ENCODE data around the gene UBR7. TPM values are rescaled to one million over a fixed set of nuclear protein-coding genes. Genes with fewer than 3 reads are reported as not detected.

Gene UBR7
- total and polyA plus RNA-seq, 2 donors from 2014 or later = 14.3 to 23.6 TPM

GRCh38 chr14:93268406-93268805, 61.4 kb downstream of the UBR7 start:
- FAIRE-seq (no peak), DNase-seq (no peak)
- Histone ChIP-seq H3K9me3 (ENCODE audit: control insufficient read depth in 2 of 3, insufficient read depth in 1 of 3, low read length in 3 of 3) (no peaks in the 10 kb centered on the region), H3K9ac (ENCODE audit: low read length in 3 of 3) (no peak overlapping the region), H3K27me3 (ENCODE audit: control insufficient read depth, insufficient read depth, low read length) (no peaks in the 10 kb centered on the region), H3K4me3 (ENCODE audit: low read length in 3 of 3) (no peak overlapping the region), H3K36me3 (ENCODE audit: control insufficient read depth in 2 of 3, insufficient read depth in 3 of 3, low read length in 3 of 3) (peaks cover 0 to 4% (median 3%) of the 10 kb centered on the region in 3 donors), H3K4me1 (ENCODE audit: control insufficient read depth in 2 of 3, insufficient read depth in 2 of 3, low read depth in 1 of 3, low read length in 3 of 3) (peaks cover 0 to 3% (median 2%) of the 10 kb centered on the region in 3 donors), H3K27ac (ENCODE audit: low read depth in 2 of 2, low read length in 2 of 2) (no peak overlapping the region)
- intact Hi-C loops (cut with DNase I) = no loop called here
- TF ChIP-seq, protein P1, sequence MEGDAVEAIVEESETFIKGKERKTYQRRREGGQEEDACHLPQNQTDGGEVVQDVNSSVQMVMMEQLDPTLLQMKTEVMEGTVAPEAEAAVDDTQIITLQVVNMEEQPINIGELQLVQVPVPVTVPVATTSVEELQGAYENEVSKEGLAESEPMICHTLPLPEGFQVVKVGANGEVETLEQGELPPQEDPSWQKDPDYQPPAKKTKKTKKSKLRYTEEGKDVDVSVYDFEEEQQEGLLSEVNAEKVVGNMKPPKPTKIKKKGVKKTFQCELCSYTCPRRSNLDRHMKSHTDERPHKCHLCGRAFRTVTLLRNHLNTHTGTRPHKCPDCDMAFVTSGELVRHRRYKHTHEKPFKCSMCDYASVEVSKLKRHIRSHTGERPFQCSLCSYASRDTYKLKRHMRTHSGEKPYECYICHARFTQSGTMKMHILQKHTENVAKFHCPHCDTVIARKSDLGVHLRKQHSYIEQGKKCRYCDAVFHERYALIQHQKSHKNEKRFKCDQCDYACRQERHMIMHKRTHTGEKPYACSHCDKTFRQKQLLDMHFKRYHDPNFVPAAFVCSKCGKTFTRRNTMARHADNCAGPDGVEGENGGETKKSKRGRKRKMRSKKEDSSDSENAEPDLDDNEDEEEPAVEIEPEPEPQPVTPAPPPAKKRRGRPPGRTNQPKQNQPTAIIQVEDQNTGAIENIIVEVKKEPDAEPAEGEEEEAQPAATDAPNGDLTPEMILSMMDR (IDR thresholded peaks at IDR 0.05; ENCODE audit: borderline replicate concordance, extremely low read depth, insufficient read depth) = no peak

- intact Hi-C loops (cut with DNase I) = no loop called here
- no peak overlapping the region for H3K27ac ChIP-seq (ENCODE audit: low read depth in 2 of 2, low read length in 2 of 2)
- no peak overlapping the region for H3K4me3 ChIP-seq (ENCODE audit: low read length in 3 of 3)
- DNase-seq (no peak), FAIRE-seq (no peak)
- H3K4me1 ChIP-seq (ENCODE audit: control insufficient read depth in 2 of 3, insufficient read depth in 2 of 3, low read depth in 1 of 3, low read length in 3 of 3) = peaks cover 0 to 3% (median 3%) of the 10 kb centered on the region in 3 donors
- H3K36me3 ChIP-seq (ENCODE audit: control insufficient read depth in 2 of 3, insufficient read depth in 3 of 3, low read length in 3 of 3) = no peaks in the 10 kb centered on the region
- TF ChIP-seq, protein P1 (IDR thresholded peaks at IDR 0.05; ENCODE audit: borderline replicate concordance, extremely low read depth, insufficient read depth) = no peak
- H3K9me3 ChIP-seq (ENCODE audit: control insufficient read depth in 2 of 3, insufficient read depth in 1 of 3, low read length in 3 of 3) = no peaks in the 10 kb centered on the region
- H3K27me3 ChIP-seq (ENCODE audit: control insufficient read depth, insufficient read depth, low read length) = no peaks in the 10 kb centered on the region
- H3K9ac ChIP-seq (ENCODE audit: low read length in 3 of 3) = no peak overlapping the region
Observed at GRCh38 chr14:93269341-93270068, 62.4 kb downstream of the UBR7 start.

GRCh38 chr14:93271111-93271510, 64.1 kb downstream of the UBR7 start:
- Histone ChIP-seq H3K4me1 (ENCODE audit: control insufficient read depth in 2 of 3, insufficient read depth in 2 of 3, low read depth in 1 of 3, low read length in 3 of 3) (peaks cover 0 to 8% (median 6%) of the 10 kb centered on the region in 3 donors), H3K9ac (ENCODE audit: low read length in 3 of 3) (no peak overlapping the region), H3K27me3 (ENCODE audit: control insufficient read depth, insufficient read depth, low read length) (no peaks in the 10 kb centered on the region), H3K9me3 (ENCODE audit: control insufficient read depth in 2 of 3, insufficient read depth in 1 of 3, low read length in 3 of 3) (no peaks in the 10 kb centered on the region), H3K27ac (ENCODE audit: low read depth in 2 of 2, low read length in 2 of 2) (no peak overlapping the region), H3K4me3 (ENCODE audit: low read length in 3 of 3) (no peak overlapping the region), H3K36me3 (ENCODE audit: control insufficient read depth in 2 of 3, insufficient read depth in 3 of 3, low read length in 3 of 3) (no peaks in the 10 kb centered on the region)
- intact Hi-C loops (cut with DNase I) = no loop called here
- DNase-seq (no peak), FAIRE-seq (no peak)
- TF ChIP-seq, protein P1 (IDR thresholded peaks at IDR 0.05; ENCODE audit: borderline replicate concordance, extremely low read depth, insufficient read depth) = no peak
